ENCODE results near the gene ABCA13.

GRCh38 chr7:48279420-48279819 is 108.2 kb downstream of the ABCA13 start:
- TF ChIP-seq FOXA1 (IDR thresholded peaks at IDR 0.05) (no peak), ELF4 (IDR thresholded peaks at IDR 0.05) (no peak)
